Activated B cell treated with CpG ODN at 0.5 μM for 24 hours (primary cell): ENCODE results near the gene KIF21B. TPM values are rescaled to one million over a fixed set of nuclear protein-coding genes. Genes with fewer than 3 reads are reported as not detected.

Experiments
- ATAC-seq: fragments of 200-7000 bp; cut with Tn5 transposase; one replicate; pipeline ENCODE4 v1.10.0; 2021; ENCODE audit warnings: low read depth, mild to moderate bottlenecking, moderate library complexity
- CTCF ChIA-PET: fragments of 350-600 bp; sonication (Branson Sonifier 250); formaldehyde crosslinking; loops from one replicate; lab custom pipeline; 2021; ENCODE audit warnings: antibody characterized with exemption; lab: Charles Lee
- POLR2A ChIA-PET: fragments of 350-600 bp; sonication (Branson Sonifier 250); formaldehyde crosslinking; loops from one replicate; lab custom pipeline; 2021; ENCODE audit warnings: antibody characterized with exemption; lab: Charles Lee
- DNase-seq: peaks from one replicate; pipeline ENCODE4 v3.0.0; 2022
- H3K27ac Mint-ChIP-seq: one replicate; pipeline ENCODE4 v1.8.0; 2020; ENCODE audit warnings: mixed read lengths
- H3K27me3 Mint-ChIP-seq: one replicate; pipeline ENCODE4 v1.8.0; 2021; ENCODE audit warnings: mixed read lengths
- H3K36me3 Mint-ChIP-seq: one replicate; pipeline ENCODE4 v1.8.0; 2021; ENCODE audit warnings: low read depth, mixed read lengths
- H3K4me1 Mint-ChIP-seq: one replicate; pipeline ENCODE4 v1.8.0; 2021; ENCODE audit warnings: mixed read lengths
- H3K4me3 Mint-ChIP-seq: one replicate; pipeline ENCODE4 v1.8.0; 2020; ENCODE audit warnings: mild to moderate bottlenecking, mixed read lengths
- H3K9me3 Mint-ChIP-seq: one replicate; pipeline ENCODE4 v1.8.0; 2020; ENCODE audit warnings: mixed read lengths
- intact Hi-C: fragments of 100-400 bp; cut with micrococcal nuclease; formaldehyde crosslinking; loops from one replicate; pipeline ENCODE4 v1.15.1; 2024
- total RNA-seq: library from RNA; stranded (reverse); gene quantifications from 2 replicates; pipeline ENCODE4 v1.2.3, GENCODE V29; 2022
- TF ChIP-seq, protein P1 (sequence below): fragments of 200-600 bp; IDR thresholded peaks from one replicate; pipeline ENCODE4 v1.8.0; 2022; ENCODE audit warnings: antibody characterized with exemption, mild to moderate bottlenecking

KIF21B gene
- total RNA-seq, 1 donor from 2014 or later = 31.8 TPM

DNA sequence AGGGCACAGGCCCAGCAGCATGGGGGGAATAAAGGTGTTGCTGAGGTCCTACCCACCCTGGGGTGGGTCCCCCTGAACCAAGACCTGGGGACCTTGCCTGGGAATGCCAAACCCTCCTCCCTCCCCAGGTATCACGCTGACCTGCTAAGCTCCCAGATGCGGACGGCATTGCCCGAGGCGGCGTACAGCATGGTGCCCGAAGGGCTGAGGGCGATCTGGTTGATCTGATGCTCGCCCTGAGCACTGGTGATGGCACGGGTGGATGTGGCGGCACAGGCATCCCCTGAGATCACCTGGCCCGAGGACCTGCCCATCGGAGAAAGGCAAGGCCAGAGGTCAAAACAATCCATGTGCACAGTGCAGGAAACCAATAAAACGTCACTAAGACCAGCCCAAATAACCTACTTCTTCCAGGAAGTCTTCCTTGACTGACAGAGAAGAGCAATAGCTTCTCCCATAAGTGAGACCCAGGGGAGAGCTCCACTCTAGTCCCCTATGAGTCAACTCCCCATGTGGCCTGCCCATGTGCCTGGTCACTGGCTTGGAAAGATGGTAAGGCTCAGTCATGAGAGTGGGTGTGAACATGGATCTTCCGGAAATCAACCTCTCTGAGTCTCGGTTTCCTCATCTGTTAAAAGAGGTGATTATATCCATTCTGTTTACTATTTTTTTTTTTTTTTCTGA is 46.3 kb downstream of the KIF21B start:
- no peak for DNase-seq
- Mint-ChIP-seq H3K4me3 (no peak overlapping the region), H3K36me3 (peaks cover 88% of the 10 kb centered on the region), H3K27ac (no peak overlapping the region), H3K27me3 (no peaks in the 10 kb centered on the region), H3K4me1 (no peaks in the 10 kb centered on the region), H3K9me3 (no peaks in the 10 kb centered on the region)
- POLR2A ChIA-PET = no interaction called here
- CTCF ChIA-PET = interaction anchor here (15.6 kb wide), 1 partner anchor 66 kb away, joined by 327 read pairs; no protein-coding TSS in a partner anchor
- ATAC-seq = no peak
- TF ChIP-seq, protein P1, sequence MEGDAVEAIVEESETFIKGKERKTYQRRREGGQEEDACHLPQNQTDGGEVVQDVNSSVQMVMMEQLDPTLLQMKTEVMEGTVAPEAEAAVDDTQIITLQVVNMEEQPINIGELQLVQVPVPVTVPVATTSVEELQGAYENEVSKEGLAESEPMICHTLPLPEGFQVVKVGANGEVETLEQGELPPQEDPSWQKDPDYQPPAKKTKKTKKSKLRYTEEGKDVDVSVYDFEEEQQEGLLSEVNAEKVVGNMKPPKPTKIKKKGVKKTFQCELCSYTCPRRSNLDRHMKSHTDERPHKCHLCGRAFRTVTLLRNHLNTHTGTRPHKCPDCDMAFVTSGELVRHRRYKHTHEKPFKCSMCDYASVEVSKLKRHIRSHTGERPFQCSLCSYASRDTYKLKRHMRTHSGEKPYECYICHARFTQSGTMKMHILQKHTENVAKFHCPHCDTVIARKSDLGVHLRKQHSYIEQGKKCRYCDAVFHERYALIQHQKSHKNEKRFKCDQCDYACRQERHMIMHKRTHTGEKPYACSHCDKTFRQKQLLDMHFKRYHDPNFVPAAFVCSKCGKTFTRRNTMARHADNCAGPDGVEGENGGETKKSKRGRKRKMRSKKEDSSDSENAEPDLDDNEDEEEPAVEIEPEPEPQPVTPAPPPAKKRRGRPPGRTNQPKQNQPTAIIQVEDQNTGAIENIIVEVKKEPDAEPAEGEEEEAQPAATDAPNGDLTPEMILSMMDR = no peak
- intact Hi-C loops = no loop called here

DNA sequence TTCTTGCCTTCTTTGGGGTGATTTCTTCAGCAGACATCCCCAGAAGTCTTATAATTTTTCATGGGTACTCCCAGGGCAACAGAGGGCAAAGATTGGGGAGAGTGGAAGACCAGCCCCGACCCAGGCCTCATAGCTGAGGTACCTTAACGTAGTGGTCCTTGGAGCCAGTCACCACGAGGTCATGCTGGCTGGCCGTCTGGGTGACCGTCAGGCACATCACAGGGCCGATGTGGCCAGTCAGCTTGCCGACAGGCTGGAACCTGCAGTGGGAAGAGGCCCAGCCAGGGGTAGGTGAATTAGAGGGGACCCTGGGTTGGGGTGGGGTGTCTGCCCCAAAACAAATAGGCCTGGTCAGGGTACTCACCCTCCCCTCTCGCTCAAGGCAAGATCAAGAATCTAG is 46.9 kb downstream of the KIF21B start:
- no peaks in the 10 kb centered on the region for H3K27me3 Mint-ChIP-seq
- ChIA-PET CTCF (interaction anchor here (15.6 kb wide), 1 partner anchor 67 kb away, joined by 327 read pairs; no protein-coding TSS in a partner anchor), POLR2A (no interaction called here)
- H3K9me3 Mint-ChIP-seq = no peaks in the 10 kb centered on the region
- no peak overlapping the region for H3K27ac Mint-ChIP-seq
- no peak overlapping the region for H3K4me3 Mint-ChIP-seq
- H3K4me1 Mint-ChIP-seq = no peaks in the 10 kb centered on the region
- intact Hi-C loops = no loop called here
- ATAC-seq = no peak
- no peak for DNase-seq
- TF ChIP-seq, protein P1 = no peak
- peaks cover 84% of the 10 kb centered on the region for H3K36me3 Mint-ChIP-seq

GRCh38 chr1:200975458-200975857 is 48.1 kb downstream of the KIF21B start:
- TF ChIP-seq, protein P1 = no peak
- Mint-ChIP-seq H3K27ac (no peak overlapping the region), H3K9me3 (no peaks in the 10 kb centered on the region), H3K36me3 (peaks cover 81% of the 10 kb centered on the region), H3K4me3 (no peak overlapping the region), H3K27me3 (no peaks in the 10 kb centered on the region), H3K4me1 (peaks cover 5% of the 10 kb centered on the region)
- ChIA-PET POLR2A (no interaction called here), CTCF (interaction anchor here (15.6 kb wide), 1 partner anchor 68 kb away, joined by 327 read pairs; no protein-coding TSS in a partner anchor)
- ATAC-seq = no peak
- intact Hi-C loops = no loop called here
- no peak for DNase-seq

DNA sequence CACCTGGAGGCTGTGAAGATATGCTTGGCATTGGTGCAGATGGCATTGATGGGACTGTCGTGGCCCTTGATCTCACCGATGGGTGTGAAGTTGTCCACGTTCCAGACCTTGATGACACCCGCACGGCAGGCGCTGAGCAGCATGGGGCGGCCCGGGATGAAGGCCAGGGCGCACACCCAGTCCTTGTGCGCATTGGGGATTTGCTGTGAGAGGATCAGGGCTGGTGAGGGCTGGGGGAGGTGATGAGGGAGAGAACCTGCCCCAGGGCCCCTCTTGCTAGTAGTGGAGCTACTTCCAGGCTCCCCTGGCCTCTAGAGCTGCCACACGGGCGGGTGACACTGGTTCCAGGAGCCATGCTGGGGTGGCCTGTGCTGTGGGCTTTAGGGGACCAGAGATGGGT is 48.8 kb downstream of the KIF21B start:
- H3K27ac Mint-ChIP-seq = no peak overlapping the region
- TF ChIP-seq, protein P1 = no peak
- ChIA-PET POLR2A (no interaction called here), CTCF (interaction anchor here (15.6 kb wide), 1 partner anchor 69 kb away, joined by 327 read pairs; no protein-coding TSS in a partner anchor)
- intact Hi-C loops = loop anchor here (5.0 kb wide), 1 partner anchor 417 kb away; no protein-coding TSS in a partner anchor
- ATAC-seq = no peak
- H3K4me3 Mint-ChIP-seq = no peak overlapping the region
- H3K4me1 Mint-ChIP-seq = peaks cover 7% of the 10 kb centered on the region
- no peaks in the 10 kb centered on the region for H3K9me3 Mint-ChIP-seq
- DNase-seq = no peak
- H3K36me3 Mint-ChIP-seq = peaks cover 76% of the 10 kb centered on the region
- H3K27me3 Mint-ChIP-seq = no peaks in the 10 kb centered on the region

DNA sequence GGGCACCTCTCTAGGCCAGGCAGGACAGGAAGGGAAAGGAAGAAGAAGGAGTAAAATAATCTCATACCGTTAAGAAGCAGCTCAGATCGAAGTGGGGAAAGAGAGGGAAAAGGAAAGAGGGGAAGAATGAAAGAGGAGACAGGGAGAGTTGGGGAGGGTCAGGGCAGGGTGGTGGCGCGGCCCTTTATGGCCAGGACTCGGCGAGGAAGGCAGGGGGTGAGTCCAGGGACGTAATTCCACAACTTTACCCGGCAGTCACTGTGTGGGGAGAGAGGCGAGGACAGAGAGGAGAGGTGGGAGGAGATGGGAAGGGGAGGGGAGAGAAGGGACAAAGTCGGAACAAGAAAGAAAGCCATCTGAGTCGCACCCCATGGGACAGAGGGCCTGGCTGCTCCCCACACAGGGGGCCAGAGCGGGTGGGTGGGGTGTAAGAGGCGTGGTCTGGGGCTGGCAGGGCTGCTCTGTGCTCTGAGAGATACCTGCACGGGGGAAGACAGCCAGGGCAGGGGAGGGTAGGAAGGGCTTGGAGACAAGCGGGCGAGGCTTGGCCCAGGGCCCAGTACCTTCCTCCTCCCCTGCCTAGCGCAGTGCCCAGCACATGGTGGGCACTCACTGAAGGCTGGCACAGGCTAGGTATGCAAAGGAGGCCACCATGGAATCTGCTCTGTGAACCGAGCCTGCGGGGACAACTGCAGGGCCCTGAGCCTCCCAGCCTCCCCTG is 49.4 kb downstream of the KIF21B start:
- H3K9me3 Mint-ChIP-seq = no peaks in the 10 kb centered on the region
- peaks cover 10% of the 10 kb centered on the region for H3K4me1 Mint-ChIP-seq
- no peak for ATAC-seq
- DNase-seq = no peak
- H3K27ac Mint-ChIP-seq = no peak overlapping the region
- H3K4me3 Mint-ChIP-seq = no peak overlapping the region
- H3K36me3 Mint-ChIP-seq = peaks cover 75% of the 10 kb centered on the region
- ChIA-PET CTCF (interaction anchor here (4.1 to 15.6 kb wide), 3 partner anchors 44 to 140 kb away, joined by 38 to 327 read pairs (median 53); no protein-coding TSS in a partner anchor), POLR2A (no interaction called here)
- intact Hi-C loops = loop anchor here (5.0 kb wide), 1 partner anchor 417 kb away; no protein-coding TSS in a partner anchor
- H3K27me3 Mint-ChIP-seq = no peaks in the 10 kb centered on the region
- TF ChIP-seq, protein P1 = no peak
